ENCODE results near the gene ESYT3. TPM values are rescaled to one million over a fixed set of nuclear protein-coding genes. Genes with fewer than 3 reads are reported as not detected.

Gene ESYT3
- total RNA-seq, 1 experiment from 2014 or later = not detected

Other genes starting within 250 kb of the ESYT3 start
- gene ARMC8, start 247.3 kb upstream of the ESYT3 start, total RNA-seq (2014; rRNA removed; shearing (Covaris generic); ENCODE audit: low replicate concordance) = 22.0 and 64.0 TPM in 2 replicates
- gene NME9, start 104.8 kb upstream of the ESYT3 start, total RNA-seq (2014; rRNA removed; shearing (Covaris generic); ENCODE audit: low replicate concordance) = not detected in 2 replicates
- gene MRAS, start 86.0 kb upstream of the ESYT3 start, total RNA-seq (2014; rRNA removed; shearing (Covaris generic); ENCODE audit: low replicate concordance) = not detected in 2 replicates
- 16.6 and 43.9 TPM in 2 replicates for gene CEP70, start 159.6 kb downstream of the ESYT3 start, total RNA-seq (2014; rRNA removed; shearing (Covaris generic); ENCODE audit: low replicate concordance)
- 39.2 and 58.0 TPM in 2 replicates for gene FAIM, start 174.2 kb downstream of the ESYT3 start, total RNA-seq (2014; rRNA removed; shearing (Covaris generic); ENCODE audit: low replicate concordance)

Data from Karpas-422 (cell line).